GM21423 (cell line): ENCODE data around the gene RNF123.
"Not testable (repeated sequence)": the region's sequence is repeated elsewhere in the genome, so short reads cannot be mapped to it uniquely, and the experiment has no call there.

Source experiments
- ATAC-seq: cut with Tn5 transposase; IDR thresholded peaks from one replicate; pipeline ENCODE4 v1.9.1; 2021; ENCODE audit warnings: mild to moderate bottlenecking, moderate library complexity; ENCODE audit not compliant: unreplicated experiment

RNF123 gene

DNA sequence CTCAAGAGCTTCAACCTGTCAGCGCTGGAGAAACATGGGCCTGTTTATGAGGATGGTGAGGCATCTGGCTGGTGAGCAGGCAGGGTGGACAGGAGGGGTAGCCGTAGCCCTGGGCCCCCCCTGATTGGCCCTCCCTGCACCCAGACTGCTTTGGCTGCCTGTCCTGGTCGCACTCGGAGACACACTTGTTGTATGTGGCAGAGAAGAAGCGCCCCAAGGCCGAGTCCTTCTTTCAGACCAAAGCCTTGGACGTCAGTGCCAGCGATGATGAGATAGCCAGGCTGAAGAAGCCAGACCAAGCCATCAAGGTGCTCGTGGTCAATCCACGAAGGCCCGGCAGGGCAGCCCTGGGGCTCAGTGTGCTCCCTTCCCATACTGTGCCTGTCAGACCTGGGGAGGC, 13.4 kb upstream of the RNF123 start:
- no peak for ATAC-seq

DNA sequence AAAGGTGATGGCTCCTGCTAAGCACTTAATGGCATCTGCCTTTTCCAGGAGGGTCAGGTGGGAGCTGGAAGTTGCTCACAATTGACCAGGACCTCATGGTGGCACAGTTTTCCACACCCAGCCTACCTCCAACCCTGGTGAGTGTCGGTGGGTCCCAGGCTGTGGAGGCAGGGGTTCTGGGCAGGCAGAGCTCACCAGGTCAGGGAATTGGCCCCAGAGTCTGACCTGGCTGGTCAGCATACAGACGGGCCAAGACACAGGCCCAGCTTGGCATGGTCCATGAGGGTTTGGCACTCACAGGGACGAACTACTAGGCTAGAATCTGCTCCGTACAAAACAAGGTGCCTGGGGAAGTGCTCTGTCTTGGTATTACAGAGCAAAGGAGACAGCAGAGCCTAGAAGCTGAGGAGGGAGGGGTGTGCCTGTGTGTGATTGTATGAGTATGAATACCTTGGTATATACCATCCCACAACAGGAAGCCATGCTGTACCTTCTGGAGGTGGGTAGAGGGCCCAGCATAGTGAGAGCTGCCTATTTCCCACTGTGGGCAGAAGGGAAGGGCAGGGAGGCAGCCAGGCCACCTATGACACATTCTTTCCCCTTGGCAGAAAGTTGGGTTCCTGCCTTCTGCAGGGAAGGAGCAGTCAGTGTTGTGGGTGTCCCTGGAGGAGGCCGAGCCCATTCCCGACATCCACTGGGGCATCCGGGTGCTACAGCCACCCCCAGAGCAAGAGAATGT, 8.7 kb upstream of the RNF123 start:
- ATAC-seq: no peak

DNA sequence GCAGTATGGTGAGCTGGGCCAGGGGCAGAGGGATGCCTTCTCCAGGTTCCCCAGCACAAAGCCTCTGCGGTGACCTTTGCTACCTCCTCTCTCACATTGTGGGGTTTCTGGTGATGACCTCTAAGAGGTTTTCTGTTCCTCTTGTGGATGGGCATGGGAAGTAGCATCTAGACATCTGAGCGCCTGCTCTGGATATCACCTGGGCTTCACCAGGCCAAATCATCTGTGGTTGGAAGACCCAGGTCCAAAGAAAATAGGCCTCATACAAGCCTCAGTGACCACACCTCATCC, 8.2 kb upstream of the RNF123 start:
- ATAC-seq: no peak

DNA sequence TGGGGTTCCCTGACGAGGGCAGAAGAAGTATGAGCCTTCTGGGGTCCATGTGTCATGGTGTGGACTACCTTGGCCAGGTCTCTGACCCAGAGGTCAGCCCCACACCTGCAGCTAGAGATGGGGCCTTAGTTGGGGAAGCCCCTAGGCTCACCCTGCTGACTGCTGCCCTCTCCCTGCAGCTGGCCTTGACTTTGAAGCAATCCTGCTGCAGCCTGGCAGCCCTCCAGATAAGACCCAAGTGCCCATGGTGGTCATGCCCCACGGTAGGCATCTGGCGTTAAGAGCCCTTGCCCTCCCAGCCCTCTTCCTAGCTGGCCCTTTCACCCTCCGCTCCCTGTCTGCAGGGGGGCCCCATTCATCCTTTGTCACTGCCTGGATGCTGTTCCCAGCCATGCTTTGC, 7.8 kb upstream of the RNF123 start:
- no peak for ATAC-seq

DNA sequence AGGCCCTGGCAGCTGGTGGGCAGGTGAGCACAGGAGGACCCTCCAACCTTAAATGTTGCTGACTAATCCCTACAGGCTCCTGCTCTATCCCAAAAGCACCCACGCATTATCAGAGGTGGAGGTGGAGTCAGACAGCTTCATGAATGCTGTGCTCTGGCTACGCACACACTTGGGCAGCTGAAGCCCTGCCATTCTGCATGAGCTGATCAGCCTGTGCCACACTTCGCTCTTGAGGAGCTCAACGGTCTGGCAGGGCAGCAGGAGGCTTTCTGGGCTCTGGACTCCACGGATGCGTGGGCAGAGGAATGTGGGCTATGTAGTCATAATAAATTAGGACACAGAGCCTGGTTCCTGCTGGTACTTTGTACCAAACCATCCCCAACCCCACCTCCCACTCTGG, 6.2 kb upstream of the RNF123 start:
- no peak for ATAC-seq

DNA sequence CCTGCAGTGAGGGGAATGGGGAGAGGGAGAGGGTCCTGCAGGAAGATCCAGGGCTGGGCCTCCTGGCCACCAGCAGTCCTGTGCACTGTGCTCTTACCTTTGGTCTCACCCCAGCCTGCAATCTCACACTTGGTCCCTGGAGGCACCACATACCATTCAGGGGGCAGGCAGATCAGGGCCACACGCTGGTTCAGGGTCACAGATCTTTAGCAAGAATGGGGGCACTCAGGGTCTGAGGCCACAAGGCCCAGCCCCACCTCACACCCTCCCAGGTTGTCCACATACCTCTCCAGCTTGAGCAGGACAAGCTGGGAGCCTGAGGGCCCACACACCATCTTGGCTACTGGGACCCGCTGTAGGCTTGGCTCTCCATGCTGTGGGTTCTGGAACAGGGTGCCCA, 4.9 kb upstream of the RNF123 start:
- ATAC-seq: not testable (repeated sequence)

DNA sequence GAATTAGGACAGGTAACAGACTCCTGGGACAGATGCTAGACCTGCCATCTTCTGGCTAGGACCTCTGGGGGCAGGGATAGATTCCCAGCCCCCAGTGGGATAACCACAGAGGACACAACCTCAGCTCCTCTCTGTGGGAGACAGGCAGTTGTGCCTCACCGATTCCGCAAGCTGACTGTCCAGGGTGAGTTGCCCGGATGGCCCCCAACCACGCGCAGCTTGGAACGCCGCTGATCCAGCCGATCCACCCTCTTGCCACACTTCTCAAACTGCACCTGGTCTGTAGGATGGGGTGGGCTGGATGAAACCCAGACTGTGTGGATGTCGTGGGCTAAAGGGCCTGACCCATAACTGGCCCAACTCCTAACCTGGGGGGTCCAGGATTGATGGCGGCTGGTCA, 4.3 kb upstream of the RNF123 start:
- ATAC-seq: not testable (repeated sequence)

DNA sequence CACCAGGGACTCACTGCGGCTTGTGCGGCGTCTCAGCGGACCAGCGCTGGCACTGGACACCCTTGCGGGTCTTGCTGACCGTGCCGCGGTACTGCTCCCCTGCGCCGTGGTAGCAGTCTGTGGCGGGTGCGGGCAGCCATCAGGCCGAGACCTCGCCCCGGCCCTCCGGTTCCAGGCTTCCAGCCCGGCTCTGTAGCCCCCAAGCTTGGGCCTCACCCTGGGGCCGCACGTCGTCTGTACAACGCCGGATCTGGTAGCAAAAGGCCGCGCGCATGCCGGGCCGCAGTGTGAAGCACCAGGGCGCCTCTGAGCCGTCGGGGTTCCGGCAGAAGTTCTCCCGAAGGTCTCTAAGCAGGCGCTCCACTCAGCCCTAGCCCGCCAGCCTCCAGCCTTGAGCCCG, 3.5 kb upstream of the RNF123 start:
- ATAC-seq: not testable (repeated sequence)

DNA sequence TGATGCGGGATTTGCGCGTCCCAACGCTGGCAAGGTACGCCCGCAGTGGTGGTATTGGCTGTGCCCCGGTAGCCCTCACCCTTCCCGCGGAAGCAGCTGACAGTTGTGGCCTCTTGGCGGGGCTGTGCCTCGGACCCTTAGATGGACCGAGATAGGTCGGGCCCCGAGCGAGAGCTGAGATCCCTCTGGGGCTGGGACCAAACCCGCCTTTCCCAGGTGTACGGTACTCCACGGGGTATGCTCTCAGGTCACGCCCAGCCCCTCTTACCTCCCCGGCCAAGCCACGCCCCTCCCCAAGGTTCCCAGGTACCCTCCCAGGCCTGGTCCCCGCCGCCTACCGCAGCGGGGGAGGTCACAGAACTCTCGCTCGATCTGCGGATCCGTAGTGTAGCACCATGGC, 3.0 kb upstream of the RNF123 start:
- not testable (repeated sequence) for ATAC-seq

DNA sequence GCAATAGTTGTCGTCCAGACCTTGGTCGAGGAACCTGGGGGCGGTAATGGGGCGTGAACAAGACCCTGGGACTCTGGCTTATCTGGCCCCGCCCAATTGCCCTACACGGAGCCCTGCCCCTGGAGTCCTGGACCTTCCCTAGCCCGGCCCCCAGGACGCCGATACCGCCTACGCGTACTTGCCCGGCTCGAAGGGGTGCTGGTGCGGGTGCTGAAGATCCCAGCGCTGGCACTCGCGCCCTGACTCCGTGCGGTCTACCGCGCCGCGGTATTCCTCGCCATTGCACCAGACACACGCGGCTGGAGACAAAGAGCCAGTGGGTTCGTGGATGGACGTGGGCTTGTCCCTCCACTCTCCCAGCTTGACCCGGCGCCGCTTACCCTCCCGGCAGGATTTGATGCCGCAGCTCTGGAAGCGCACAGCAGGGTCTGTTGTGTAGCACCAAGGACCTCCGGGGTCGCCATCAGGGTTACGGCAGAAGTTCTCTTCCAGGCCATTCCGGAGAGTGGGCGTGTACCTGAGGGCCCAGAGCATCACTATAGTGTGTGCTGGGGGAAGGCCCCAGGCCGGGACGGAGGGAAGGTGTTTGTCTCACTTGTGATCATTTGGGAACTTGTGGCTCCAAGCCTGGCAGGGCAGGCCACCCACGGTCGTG, 2.5 kb upstream of the RNF123 start:
- ATAC-seq: not testable (repeated sequence)

DNA sequence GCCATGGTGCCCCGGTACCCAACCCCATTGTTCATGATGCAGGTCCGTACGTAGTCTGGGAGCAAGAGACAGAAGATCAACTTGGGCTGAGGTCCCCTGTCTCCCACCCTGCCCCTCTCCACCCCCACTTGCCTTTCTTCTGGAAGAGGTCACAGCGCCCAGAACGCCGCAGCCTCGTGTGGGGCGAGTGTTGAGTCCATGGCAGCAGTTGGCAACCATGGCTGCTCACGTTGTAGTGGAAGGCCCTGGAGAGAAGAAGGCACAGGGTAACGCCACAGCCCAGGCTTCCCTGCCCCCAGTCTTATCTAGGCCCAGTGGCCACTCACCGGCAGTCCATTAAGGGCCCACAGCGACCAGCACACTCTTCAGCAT, 1.9 kb upstream of the RNF123 start:
- not testable (repeated sequence) for ATAC-seq

DNA sequence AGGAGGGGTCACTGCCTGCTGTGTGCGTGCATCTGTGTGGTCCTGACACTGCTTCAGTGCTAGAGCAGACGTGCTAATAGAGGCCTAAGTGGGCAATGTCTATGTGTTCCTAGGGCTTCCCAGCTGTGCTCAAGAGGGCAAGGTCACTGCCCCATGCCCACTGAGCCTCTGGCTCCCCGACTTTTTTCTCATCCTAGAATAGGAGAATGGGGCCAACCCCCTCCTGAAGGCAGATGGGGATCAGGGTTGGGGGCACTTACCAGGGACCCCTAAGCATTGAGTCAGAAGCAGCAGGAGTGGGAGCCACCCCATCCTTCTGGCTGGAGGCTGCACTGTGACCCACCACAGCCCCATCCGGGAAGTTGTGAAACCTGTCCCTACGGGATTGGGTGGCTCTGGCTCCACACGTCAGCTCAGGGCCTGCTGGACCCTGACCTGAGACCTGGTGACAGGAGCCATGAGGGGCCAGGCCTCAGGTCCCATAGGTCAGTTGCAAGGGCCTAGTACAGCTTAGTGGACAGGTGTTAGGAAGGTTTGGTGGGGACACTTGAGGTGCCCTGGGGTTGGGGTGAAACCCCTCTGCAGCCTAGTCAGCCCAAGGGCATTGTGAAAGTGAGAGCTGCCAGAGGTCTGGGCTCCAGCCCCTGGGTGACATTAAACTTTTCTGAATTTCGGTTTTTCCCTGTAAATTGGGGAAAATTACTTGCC, 865 bp upstream of the RNF123 start:
- ATAC-seq: not testable (repeated sequence)

DNA sequence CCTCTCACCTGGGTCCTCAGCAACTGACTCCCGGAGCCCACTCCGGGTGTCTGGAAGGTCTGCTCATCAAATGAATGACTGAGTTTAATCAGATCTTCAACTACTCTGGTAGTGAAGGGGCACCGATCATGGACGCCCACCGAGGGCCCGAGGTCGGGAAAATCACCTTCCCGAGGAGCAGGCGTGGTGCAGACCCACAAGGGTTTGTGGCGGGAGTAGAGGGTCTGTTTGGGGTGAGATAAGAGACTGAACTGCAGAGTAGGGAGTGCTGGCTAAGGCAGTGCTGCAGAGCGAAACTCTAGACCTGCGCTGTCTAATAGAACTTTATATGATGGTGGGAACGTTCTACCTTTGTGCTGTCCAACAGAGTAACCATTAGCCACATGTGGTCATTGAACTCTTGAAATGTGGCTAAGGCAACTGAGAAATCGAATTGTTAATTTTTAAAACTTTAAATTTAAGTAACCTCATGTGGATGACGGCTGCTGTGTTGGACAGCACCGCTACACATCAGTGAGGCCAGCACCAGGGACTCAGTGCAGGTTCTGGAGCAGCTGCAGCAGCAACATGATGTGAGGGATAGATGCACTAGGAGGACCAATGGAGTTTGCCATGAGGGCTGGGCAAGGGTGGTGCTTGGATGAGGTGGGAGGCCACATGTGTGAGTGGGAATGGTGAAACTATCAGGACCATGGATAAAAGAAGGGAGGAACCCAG, 709 bp downstream of the RNF123 start:
- not testable (repeated sequence) for ATAC-seq

DNA sequence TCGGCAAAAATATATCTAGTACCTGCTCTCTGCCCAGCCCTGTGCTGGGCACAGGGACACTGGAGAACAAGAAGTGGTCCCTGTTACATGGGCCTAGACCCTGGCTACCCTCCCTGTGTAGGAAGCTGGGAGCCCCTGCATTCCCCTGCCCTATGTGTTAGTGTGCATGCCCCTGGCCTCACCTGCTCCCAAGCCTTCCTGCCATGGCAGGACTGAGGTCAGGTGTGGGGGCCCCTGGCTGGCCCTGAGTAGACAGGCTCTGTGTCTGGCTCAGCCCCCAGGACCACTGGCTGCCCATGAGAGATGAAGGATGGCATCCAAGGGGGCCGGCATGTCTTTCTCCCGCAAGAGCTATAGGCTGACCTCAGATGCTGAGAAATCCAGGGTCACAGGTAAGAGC, 1.5 kb downstream of the RNF123 start:
- not testable (repeated sequence) for ATAC-seq

DNA sequence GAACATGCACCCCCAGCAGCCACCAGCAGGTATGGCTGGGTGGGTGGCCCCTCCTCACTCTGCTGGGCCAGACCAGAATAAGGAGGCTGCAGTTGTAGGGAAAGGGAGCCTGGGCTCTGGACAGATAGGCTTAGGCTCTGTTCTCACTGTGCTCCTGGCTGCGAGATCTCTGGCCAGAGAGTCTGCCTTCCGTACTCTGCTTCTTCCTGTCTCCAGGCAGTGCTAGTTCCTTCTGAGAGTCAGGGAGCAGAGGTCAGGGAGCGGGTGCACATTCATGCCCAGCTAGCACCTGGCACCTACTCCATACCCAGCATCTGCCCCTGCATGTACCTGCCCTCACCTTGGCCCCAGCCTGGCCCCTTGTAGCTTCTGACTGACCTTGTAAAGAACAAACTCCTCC, 2.1 kb downstream of the RNF123 start:
- ATAC-seq: not testable (repeated sequence)

DNA sequence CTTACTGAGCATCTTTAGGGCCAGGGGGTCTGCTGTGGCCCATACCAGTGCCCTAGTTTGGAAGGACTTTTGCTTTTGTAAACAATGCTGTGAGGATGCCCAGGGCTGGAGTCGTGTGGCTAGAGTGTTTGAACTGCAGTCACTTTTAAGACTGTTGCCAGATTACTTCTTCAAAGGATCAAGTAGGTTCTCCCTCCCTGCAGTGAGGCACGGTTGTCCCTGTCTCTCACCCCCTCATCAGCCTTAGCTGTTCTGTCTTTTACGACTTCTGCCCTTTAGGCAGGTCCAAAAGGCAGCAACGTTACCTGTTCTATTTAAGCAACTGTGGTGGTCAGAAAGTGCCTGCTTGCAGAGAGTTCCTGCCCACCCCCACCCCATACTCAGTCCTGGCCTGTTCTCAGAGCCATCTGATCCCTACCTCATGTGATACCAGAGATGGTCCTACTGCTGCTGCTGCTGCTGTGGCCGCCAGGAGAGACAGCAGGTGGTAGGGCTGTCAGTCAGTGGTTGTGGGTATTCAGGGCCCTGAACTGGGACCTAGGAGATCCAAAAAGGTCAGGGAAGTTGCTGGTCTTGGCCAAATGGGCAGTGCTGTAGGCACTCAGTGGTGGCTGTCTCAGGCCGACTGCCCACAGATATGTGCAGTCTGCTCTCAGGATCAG, 5.2 kb downstream of the RNF123 start:
- ATAC-seq: not testable (repeated sequence)

DNA sequence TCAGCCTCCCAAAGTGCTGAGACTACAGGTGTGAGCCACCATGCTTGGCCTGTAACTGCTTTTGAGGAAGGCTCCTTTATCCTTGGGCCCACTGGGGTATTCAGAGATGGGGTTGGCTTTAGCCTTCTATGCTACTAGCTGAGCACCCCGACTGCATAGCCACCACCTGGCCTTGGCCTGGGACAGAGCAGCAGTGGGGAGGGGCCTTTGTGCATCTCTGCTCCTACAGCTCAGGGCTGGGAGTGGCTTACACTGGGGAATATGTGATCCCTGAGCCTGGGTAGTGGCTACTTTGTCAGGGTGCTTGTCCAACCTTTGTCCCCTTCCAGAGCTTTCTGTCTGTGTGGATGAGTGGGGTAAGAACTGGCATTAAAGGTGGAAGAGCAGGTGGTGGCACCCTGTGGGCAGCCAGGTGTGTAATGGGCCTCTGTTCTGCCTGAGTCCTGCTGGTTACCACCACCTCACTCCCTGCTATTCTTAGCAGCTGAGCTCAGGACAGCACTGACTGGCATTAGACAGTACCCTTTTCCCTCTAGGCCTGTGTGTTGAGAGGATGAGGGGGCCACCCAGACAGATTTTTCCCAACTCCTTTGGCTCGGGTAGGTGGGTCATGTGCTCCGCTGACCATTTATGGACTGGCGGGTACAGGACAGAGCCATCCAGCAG, 6.1 kb downstream of the RNF123 start:
- ATAC-seq: not testable (repeated sequence)

DNA sequence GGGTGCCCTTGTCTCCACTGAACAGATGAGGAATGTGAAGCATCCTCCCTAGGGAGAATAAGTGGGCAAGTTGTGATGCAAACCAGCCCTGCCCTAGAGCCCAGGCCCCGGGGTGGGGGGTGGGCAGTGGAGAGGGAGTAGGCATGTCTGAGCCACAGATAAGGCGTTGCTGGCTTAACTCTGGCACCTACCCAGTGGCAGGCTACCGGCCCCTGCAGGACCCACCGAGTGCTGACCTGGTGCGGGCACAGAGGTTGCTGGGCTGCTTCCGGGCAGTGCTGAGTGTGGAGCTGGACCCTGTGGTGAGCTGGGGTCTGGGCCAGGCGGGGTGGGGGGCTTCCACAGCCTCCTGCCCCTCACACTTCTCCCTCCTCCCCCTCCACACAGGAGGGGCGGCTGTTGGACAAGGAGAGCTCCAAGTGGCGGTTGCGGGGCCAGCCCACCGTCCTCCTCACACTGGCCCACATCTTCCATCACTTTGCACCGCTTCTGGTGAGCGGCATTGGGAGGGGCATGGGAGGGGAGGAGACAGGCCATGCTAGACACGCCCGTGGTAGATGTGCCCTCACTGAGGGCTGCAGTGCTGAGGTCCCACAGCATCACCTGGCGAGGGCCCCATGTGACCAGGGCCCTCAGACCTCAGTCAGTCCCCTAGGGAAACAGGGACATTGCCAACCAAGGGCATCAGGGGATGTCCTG, 10.1 kb downstream of the RNF123 start:
- no peak for ATAC-seq

DNA sequence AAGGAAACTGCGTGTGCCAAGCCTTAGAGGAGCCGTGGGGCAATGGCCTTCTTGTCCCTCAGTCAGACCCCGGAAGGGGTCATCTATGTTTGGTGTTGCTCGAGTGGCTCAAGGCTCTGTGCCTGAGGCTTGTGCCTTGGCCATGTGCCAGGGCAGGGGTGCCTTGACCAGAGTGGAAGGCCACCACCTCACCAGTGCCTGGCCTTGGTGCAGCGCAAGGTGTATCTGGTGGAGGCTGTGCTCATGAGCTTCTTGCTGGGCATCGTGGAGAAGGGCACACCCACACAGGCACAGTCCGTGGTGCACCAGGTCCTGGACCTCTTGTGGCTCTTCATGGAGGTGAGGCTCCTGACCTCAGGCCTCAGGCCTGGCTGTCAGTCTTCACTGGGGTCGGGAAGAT, 10.7 kb downstream of the RNF123 start:
- no peak for ATAC-seq
